SK-N-SH (cell line): ENCODE measurements around the gene PDS5B. TPM values are rescaled to one million over a fixed set of nuclear protein-coding genes. Genes with fewer than 3 reads are reported as not detected.

Experiments used
- CTCF ChIA-PET: fragments of 300-600, 350-600 bp; formaldehyde crosslinking; extraction: SDS; loops from one replicate; lab custom pipeline; 2021; lab: Yijun Ruan, JAX
- POLR2A ChIA-PET: fragments of 350-600 bp; sonication (Branson Sonifier 250); formaldehyde crosslinking; extraction: SDS; loops from one replicate; lab custom pipeline; 2020; ENCODE audit warnings: antibody characterized with exemption, inconsistent platforms; lab: Yijun Ruan, JAX
- DNase-seq: peaks from one replicate; pipeline ENCODE4 v3.0.0; 2012
- H2AFZ ChIP-seq: fragments of 200-600 bp; sonication (generic); 2 replicates; pipeline ENCODE4 v1.8.1; 2016; ENCODE audit warnings: antibody characterized with exemption, mild to moderate bottlenecking, low read depth
- H3F3A ChIP-seq: fragments of 200-600 bp; sonication (generic); replicated peaks from 2 replicates; pipeline ENCODE3; 2016; ENCODE audit warnings: antibody characterized with exemption, mild to moderate bottlenecking; ENCODE audit not compliant: insufficient read depth
- H3K27ac ChIP-seq, 2 experiments: fragments of 200-500 bp in 1 of 2; fragments of 200-600 bp in 1 of 2; sonication (Bioruptor generic) in 1 of 2; sonication (generic), shearing (Covaris generic) in 1 of 2; 2 replicates each; pipeline versions ENCODE4 v1.5.1 to v1.6.1; 2014 to 2016; ENCODE audit warnings: low read depth in 2 of 2, inconsistent platforms in 1 of 2, low read length in 1 of 2, mild to moderate bottlenecking in 1 of 2, mixed read lengths in 1 of 2
- H3K27me3 ChIP-seq: fragments of 200-600 bp; sonication (generic), shearing (Covaris generic); 2 replicates; pipeline ENCODE4 v1.6.1; 2016; ENCODE audit warnings: mixed run types; ENCODE audit not compliant: insufficient read depth
- H3K36me3 ChIP-seq, 2 experiments: fragments of 200-500 bp in 1 of 2; fragments of 200-600 bp in 1 of 2; sonication (Bioruptor generic) in 1 of 2; sonication (generic) in 1 of 2; replicated peaks in 1 of 2; 2 replicates each; pipeline versions ENCODE3 to v1.5.1; 2014 to 2016; ENCODE audit warnings: low read length in 1 of 2, mild to moderate bottlenecking in 1 of 2; ENCODE audit not compliant: insufficient read depth in 2 of 2, control insufficient read depth in 1 of 2
- H3K4me1 ChIP-seq, 2 experiments: fragments of 200-500 bp in 1 of 2; fragments of 200-600 bp in 1 of 2; sonication (Bioruptor generic) in 1 of 2; sonication (generic), shearing (Covaris generic) in 1 of 2; 2 replicates each; pipeline versions ENCODE4 v1.5.1 to v1.6.1; 2014 to 2016; ENCODE audit warnings: low read depth in 1 of 2, low read length in 1 of 2, mixed run types in 1 of 2; ENCODE audit not compliant: insufficient read depth in 2 of 2, control insufficient read depth in 1 of 2
- H3K4me2 ChIP-seq: fragments of 200-600 bp; sonication (generic), shearing (Covaris generic); 2 replicates; pipeline ENCODE4 v1.6.1; 2017; ENCODE audit warnings: mixed run types
- H3K4me3 ChIP-seq, 2 experiments: fragments of 200-500 bp in 1 of 2; fragments of 200-600 bp in 1 of 2; sonication (Bioruptor generic) in 1 of 2; sonication (generic), shearing (Covaris generic) in 1 of 2; 2 replicates each; pipeline versions ENCODE4 v1.5.1 to v1.8.1; 2014 to 2016; ENCODE audit warnings: low read depth in 2 of 2, inconsistent platforms in 1 of 2, low read length in 1 of 2, mild to moderate bottlenecking in 1 of 2, mixed read lengths in 1 of 2, moderate library complexity in 1 of 2
- H3K79me2 ChIP-seq: fragments of 200-600 bp; sonication (generic); 2 replicates; pipeline ENCODE4 v1.8.1; 2017; ENCODE audit warnings: mild to moderate bottlenecking; ENCODE audit not compliant: insufficient read depth
- H3K9ac ChIP-seq: fragments of 200-600 bp; sonication (generic); 2 replicates; pipeline ENCODE4 v1.6.1; 2017; ENCODE audit warnings: mixed run types
- H3K9me2 ChIP-seq: fragments of 200-600 bp; sonication (generic); 2 replicates; pipeline ENCODE4 v1.6.1; 2017; ENCODE audit warnings: mixed run types
- H3K9me3 ChIP-seq: fragments of 200-600 bp; sonication (generic); 2 replicates; pipeline ENCODE4 v1.6.1; 2017; ENCODE audit warnings: mixed run types, mild to moderate bottlenecking, moderate library complexity
- H4K20me1 ChIP-seq: fragments of 200-600 bp; sonication (generic); 2 replicates; pipeline ENCODE4 v1.6.1; 2017; ENCODE audit warnings: mild to moderate bottlenecking, mixed run types; ENCODE audit not compliant: insufficient read depth
- EP300 ChIP-seq, 2 experiments: IDR thresholded peaks; 2 replicates each; pipeline versions ENCODE4 v1.4.0 to v1.6.1; 2012; ENCODE audit warnings: borderline replicate concordance in 1 of 2, low read depth in 1 of 2, low read length in 1 of 2
- EZH2phosphoT487 ChIP-seq: fragments of 200-600 bp; sonication (generic); IDR thresholded peaks from 2 replicates; pipeline ENCODE4 v1.6.1; 2017; ENCODE audit warnings: low read depth, mixed run types, mild to moderate bottlenecking, antibody characterized with exemption, moderate library complexity, borderline replicate concordance
- FOSL2 ChIP-seq: IDR thresholded peaks from 2 replicates; pipeline ENCODE4 v1.4.0; 2012; ENCODE audit warnings: low read depth, mild to moderate bottlenecking, moderate library complexity, borderline replicate concordance
- FOXJ3 ChIP-seq: sonication (generic); formaldehyde crosslinking; IDR thresholded peaks from 2 replicates; pipeline ENCODE4 v1.5.1; 2020; ENCODE audit warnings: mild to moderate bottlenecking, missing genetic modification reagents
- GABPA ChIP-seq: IDR thresholded peaks from 2 replicates; pipeline ENCODE4 v1.4.0; 2012; ENCODE audit warnings: low read depth, mild to moderate bottlenecking
- GATA2 ChIP-seq: sonication (generic); formaldehyde crosslinking; IDR thresholded peaks from 2 replicates; pipeline ENCODE4 v1.5.0; 2020; ENCODE audit warnings: mild to moderate bottlenecking, missing genetic modification reagents
- JUND ChIP-seq: IDR thresholded peaks from 2 replicates; pipeline ENCODE4 v1.4.0; 2012
- NRF1 ChIP-seq: IDR thresholded peaks from 2 replicates; pipeline ENCODE4 v1.6.1; 2012; ENCODE audit warnings: low read depth, mild to moderate bottlenecking, low read length
- REST ChIP-seq: IDR thresholded peaks from 2 replicates; pipeline ENCODE4 v1.6.1; 2012; ENCODE audit warnings: mild to moderate bottlenecking, low read depth, low read length, moderate library complexity
- RFX5 ChIP-seq: IDR thresholded peaks from 2 replicates; pipeline ENCODE4 v1.6.1; 2012; ENCODE audit warnings: mild to moderate bottlenecking, improper control_type of control experiment, low read length
- RXRA ChIP-seq: IDR thresholded peaks from 2 replicates; pipeline ENCODE4 v1.4.0; 2012; ENCODE audit warnings: low read depth, mild to moderate bottlenecking, borderline replicate concordance
- SIN3A ChIP-seq: IDR thresholded peaks from 2 replicates; pipeline ENCODE4 v1.6.1; 2012; ENCODE audit warnings: low read depth, mild to moderate bottlenecking, low read length, moderate library complexity, borderline replicate concordance
- SMC3 ChIP-seq: IDR thresholded peaks from 2 replicates; pipeline ENCODE4 v1.6.1; 2012; ENCODE audit warnings: low read depth, low read length, improper control_type of control experiment
- TAF1 ChIP-seq: IDR thresholded peaks from 2 replicates; pipeline ENCODE4 v1.6.1; 2012; ENCODE audit warnings: low read depth, mild to moderate bottlenecking, low read length, moderate library complexity, borderline replicate concordance
- ZBTB33 ChIP-seq: IDR thresholded peaks from 2 replicates; pipeline ENCODE4 v1.4.0; 2012; ENCODE audit warnings: low read depth, borderline replicate concordance
- WGBS: methylation state at CpG from one replicate; pipeline ENCODE4 v1.1.6; 2017; ENCODE audit warnings: low lambda C conversion rate; 5-methylcytosine and 5-hydroxymethylcytosine counted together
- polyA plus RNA-seq, 3 experiments: library from polyadenylated mRNA; depleted of rRNA; stranded (reverse); fragments of >200 nt; gene quantifications; 2 replicates each; pipeline ENCODE4 v1.2.3, GENCODE V29; 2012

The PDS5B gene
- polyA plus RNA-seq, 1 of the 3 experiments (the other 2 are of a cell fraction): 3.8 TPM

- no peak for TF ChIP-seq ZBTB33
- TF ChIP-seq TAF1: no peak
- TF ChIP-seq SMC3: no peak
- TF ChIP-seq EP300 (IDR thresholded peaks at IDR 0.05; ENCODE audit: borderline replicate concordance in 1 of 2, low read depth in 1 of 2, low read length in 1 of 2): no peak
- TF ChIP-seq NRF1: no peak
- no peak for TF ChIP-seq RFX5
- no peak for TF ChIP-seq RXRA
- no peak for TF ChIP-seq EZH2phosphoT487
- no peak for TF ChIP-seq GABPA
Observed at GRCh38 chr13:32616883-32617511, 30.7 kb downstream of the PDS5B start (continued).

- Histone ChIP-seq H3K4me3 (no peak overlapping the region), H3K9me3 (peaks cover 8% of the 10 kb centered on the region; the same call in 1 of the 2 replicates), H3K9me2 (no peaks in the 10 kb centered on the region), H3K79me2 (peaks cover 100% of the 10 kb centered on the region), H3F3A (no peaks in the 10 kb centered on the region), H3K9ac (no peak overlapping the region), H3K36me3 (peaks cover 0 to 14% of the 10 kb centered on the region in 2 experiments), H3K4me1 (peaks cover 0 to 2% of the 10 kb centered on the region in 2 experiments; a peak in 1 of 4 replicates)
- ChIA-PET CTCF (no interaction called here), POLR2A (no interaction called here)
- DNase-seq: no peak
- TF ChIP-seq FOXJ3 (CRISPR knock-in tag) (no peak), JUND (no peak), SIN3A (no peak), NRF1 (no peak), REST (no peak), EP300 (IDR thresholded peaks at IDR 0.05; ENCODE audit: borderline replicate concordance in 1 of 2, low read depth in 1 of 2, low read length in 1 of 2) (no peak), FOSL2 (no peak), GATA2 (no peak)
- TF ChIP-seq, all 33 proteins: peak for 0
- Histone ChIP-seq H4K20me1 (peaks cover 28% of the 10 kb centered on the region), H3K27me3 (no peaks in the 10 kb centered on the region), H2AFZ (no peak overlapping the region), H3K27ac (no peak overlapping the region), H3K4me2 (no peak overlapping the region)
- WGBS: 92% methylated on average over 3 of the region's 3 CpGs
Observed at GRCh38 chr13:32622827-32623226, 36.6 kb downstream of the PDS5B start.
